T-helper 2 cell treated with Interferon-gamma antibody and Interleukin-4, amounts not matched to agents 100 ng/mL and 5 ng/mL, for 36 hours (primary cell): ENCODE results near the gene SESN3. TPM values are rescaled to one million over a fixed set of nuclear protein-coding genes. Genes with fewer than 3 reads are reported as not detected.

Source experiments
- intact Hi-C: fragments of 100-400 bp; cut with micrococcal nuclease; formaldehyde crosslinking; loops from one replicate; pipeline ENCODE4 v1.15.1; 2023
- total RNA-seq: library from RNA; stranded (reverse); gene quantifications from 2 replicates; pipeline ENCODE4 v1.2.3, GENCODE V29; 2022

The SESN3 gene
- total RNA-seq, 1 donor from 2014 or later, result 28.0 TPM

DNA sequence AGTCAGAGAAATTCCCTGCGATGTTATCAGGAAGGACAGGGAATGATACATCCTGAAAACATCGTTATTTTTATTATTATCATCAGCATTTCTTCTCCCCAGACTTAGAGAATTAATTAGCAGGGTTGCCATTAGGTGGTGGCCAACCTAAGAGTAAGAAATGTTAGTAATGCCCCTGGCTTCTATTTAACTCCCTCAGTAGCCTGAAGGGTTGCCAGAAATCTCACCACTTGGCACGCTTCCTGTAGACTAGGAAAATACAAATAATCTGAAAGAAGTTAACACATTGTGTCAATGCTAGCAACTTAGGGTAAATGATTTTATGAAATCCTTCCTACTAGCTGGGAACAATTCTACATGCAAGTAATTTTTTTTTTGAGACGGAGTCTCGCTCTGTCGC lies 95.8 kb downstream of the SESN3 start:
- intact Hi-C loops, result no loop called here

DNA sequence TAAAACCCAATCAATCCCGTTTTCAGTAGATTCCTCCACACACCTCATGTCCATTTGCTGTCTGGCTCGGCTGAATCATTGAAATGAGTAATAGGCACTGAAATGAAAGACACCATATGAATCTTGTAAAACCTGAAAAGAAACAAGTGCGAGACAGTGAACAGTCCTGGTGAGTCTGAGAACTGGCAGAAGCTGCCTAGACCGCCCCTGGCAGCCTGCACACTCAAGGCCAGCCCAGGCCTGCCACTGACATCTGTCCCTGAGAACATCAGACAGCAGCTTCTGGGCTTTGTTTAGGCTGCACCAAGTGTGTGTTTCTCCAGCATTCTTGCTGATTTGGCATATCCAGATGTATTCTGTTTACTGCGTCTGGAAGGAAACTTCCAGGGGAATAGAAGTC lies 96.5 kb downstream of the SESN3 start:
- intact Hi-C loops, result no loop called here

DNA sequence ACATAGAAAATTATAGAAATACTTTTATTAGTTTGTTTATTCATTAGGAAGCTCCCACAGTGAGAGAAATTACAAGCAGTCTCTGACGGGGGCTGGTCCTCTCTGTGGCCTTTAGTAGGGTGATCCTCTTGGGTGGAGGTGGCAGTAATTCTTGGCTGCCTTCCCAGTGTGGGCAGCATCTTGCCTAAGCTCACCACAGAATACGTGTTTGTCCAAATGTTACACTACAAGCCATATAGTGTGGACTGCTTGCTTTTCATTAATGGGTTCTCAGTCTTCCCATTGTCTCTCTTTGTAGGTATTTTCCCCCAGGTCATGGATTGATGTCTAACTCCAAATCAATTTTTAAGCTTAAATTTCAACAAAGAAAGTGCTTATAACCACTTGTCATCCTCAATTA lies 98.0 kb downstream of the SESN3 start:
- intact Hi-C loops, result no loop called here

DNA sequence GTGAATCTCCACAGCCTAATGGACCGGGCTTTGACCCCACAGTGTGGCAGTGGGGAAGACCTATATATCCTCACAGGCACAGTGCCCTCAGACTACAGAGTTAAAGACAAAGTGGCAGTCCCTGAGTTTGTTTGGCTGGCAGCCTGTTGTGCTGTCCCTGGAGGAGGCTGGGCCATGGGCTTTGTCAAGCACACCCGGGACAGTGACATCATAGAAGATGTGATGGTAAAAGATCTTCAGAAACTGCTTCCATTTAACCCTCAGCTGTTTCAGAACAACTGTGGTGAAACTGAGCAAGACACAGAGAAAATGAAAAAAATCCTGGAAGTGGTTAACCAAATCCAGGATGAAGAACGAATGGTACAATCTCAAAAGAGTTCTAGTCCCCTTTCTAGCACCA lies 102.4 kb downstream of the SESN3 start:
- intact Hi-C loops, result no loop called here

DNA sequence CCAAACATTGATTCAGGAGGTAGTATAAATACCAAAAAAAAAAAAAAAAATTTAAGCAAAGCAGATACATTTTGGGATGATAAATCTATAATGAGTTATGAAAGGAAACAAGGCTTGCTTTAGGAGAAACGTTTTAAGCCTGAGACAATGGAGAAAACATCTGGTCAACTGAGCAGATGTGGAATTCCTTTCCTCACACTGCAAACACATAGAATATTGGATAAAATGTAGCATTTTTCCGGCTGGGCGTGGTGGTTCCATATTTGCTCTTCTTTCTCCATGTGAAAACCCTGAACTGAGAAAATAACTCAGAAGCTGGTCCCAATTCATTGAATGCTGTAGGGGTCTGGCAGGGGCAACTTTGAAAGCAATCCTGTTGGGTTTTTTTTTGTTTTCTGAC lies 107.4 kb downstream of the SESN3 start:
- intact Hi-C loops, result no loop called here

DNA sequence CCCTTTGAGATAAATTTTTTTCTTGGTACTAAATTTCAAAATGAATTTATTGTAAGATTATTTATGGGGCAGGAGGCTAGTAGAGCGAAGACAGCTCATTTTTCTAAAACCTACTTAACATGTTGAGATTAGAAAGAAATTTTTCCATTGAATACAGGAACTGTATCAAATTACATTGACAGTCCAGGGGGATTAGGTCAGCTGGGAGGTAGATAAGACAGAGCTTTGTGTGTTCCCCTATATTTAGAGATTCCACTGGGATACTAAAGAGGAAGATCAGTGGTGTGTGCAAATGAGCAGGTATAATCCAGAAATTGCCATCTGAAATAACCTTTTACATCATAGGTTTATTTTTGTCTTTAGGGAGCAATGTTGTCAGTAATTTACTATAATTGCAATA lies 109.3 kb downstream of the SESN3 start:
- intact Hi-C loops, result no loop called here

DNA sequence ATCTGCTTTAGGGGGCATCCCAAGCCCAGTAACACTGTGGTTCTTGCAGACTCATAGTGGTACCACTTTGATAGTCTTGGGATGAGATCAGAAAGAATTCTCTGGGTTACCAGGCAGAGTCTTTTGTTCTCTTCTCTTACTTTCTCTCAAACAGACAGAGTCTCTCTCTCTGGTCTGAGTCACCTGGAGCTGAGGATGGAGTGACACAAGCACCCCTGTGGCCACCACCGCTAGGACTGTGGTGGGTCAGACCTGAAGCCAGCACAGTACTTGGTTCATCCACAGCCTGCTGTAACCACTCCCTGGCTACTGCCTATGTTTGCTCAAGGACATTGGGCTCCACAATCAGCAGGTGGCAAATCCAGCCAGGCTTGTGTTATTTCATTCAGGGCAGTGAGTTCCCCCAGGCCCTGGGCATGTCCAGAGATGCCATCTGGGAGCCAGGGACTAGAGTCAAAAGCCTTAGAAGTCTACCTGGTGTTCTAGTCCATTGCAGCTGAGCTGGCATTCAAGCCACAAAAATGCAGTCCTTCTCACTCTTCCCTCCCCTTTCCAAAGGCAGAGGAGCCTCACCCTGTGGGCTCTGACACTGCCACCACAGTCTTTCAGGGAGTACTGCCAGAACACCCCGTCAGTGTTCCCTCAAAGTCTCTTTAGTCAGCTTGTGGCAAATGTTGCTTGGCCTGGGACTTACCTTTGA lies 111.5 kb downstream of the SESN3 start:
- intact Hi-C loops, result no loop called here

DNA sequence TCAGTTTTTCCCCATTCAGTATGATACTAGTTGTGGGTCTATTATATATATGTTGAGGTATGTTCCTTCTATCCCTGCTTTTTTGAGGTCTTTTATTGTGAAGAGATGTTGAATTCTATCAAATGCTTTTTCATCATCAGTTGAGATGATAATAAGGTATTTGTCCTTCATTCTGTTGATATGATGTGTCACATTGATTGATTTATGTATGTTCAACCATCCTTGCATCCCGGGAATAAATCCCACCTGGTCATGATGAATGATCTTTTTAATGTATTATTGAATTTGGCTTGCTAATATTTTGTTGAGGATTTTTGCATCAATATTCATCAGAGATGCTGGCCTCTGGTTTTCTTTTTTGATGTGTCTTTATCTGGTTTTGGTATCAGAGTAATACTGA lies 115.4 kb downstream of the SESN3 start:
- intact Hi-C loops, result no loop called here

Other genes starting within 250 kb of the SESN3 start
- gene KDM4E, start 205.9 kb downstream of the SESN3 start, total RNA-seq, result not detected in 2 replicates
- gene KDM4F, start 181.8 kb downstream of the SESN3 start, total RNA-seq, result not detected in 2 replicates
- gene SRSF8, start 164.3 kb downstream of the SESN3 start, total RNA-seq, result 33.3 and 33.4 TPM in 2 replicates
- gene ENDOD1, start 141.4 kb downstream of the SESN3 start, total RNA-seq, result 19.9 and 20.2 TPM in 2 replicates